ENCODE measurements around the gene MED27.

DNA sequence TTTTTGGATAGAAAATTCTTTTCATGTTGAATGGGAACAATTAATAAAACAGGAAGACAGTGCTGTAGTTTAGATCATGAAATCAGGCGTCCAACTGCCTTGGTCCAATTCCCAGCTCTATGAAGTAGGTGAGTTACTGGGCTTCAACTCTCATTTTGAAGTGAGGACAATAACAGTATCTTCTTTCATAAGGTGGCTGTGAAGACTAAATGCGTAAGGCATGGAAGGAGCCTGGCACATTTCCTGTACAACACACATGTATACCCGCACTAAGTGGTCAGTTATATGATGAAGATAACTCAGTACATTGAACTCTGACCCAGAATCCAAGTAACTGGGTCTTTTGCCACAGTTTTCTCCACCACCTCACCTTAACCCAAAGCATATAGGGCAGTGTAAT lies 120.6 kb downstream of the MED27 start:
- TF ChIP-seq, protein P1, sequence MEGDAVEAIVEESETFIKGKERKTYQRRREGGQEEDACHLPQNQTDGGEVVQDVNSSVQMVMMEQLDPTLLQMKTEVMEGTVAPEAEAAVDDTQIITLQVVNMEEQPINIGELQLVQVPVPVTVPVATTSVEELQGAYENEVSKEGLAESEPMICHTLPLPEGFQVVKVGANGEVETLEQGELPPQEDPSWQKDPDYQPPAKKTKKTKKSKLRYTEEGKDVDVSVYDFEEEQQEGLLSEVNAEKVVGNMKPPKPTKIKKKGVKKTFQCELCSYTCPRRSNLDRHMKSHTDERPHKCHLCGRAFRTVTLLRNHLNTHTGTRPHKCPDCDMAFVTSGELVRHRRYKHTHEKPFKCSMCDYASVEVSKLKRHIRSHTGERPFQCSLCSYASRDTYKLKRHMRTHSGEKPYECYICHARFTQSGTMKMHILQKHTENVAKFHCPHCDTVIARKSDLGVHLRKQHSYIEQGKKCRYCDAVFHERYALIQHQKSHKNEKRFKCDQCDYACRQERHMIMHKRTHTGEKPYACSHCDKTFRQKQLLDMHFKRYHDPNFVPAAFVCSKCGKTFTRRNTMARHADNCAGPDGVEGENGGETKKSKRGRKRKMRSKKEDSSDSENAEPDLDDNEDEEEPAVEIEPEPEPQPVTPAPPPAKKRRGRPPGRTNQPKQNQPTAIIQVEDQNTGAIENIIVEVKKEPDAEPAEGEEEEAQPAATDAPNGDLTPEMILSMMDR (IDR thresholded peaks at IDR 0.05 in 2 of 3, conservative IDR thresholded peaks at IDR 0.05 in 1 of 3; ENCODE audit: insufficient read depth in 2 of 3, low read depth in 1 of 3, low read length in 3 of 3) = no peak
- TF ChIP-seq POLR2AphosphoS5 (IDR thresholded peaks at IDR 0.05; ENCODE audit: control insufficient read depth, insufficient read depth, low read depth, low read length) = no peak
- TF ChIP-seq, protein P2, sequence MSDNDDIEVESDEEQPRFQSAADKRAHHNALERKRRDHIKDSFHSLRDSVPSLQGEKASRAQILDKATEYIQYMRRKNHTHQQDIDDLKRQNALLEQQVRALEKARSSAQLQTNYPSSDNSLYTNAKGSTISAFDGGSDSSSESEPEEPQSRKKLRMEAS (CRISPR knock-in tag; IDR thresholded peaks at IDR 0.05) = no peak
- TF ChIP-seq, protein P3, sequence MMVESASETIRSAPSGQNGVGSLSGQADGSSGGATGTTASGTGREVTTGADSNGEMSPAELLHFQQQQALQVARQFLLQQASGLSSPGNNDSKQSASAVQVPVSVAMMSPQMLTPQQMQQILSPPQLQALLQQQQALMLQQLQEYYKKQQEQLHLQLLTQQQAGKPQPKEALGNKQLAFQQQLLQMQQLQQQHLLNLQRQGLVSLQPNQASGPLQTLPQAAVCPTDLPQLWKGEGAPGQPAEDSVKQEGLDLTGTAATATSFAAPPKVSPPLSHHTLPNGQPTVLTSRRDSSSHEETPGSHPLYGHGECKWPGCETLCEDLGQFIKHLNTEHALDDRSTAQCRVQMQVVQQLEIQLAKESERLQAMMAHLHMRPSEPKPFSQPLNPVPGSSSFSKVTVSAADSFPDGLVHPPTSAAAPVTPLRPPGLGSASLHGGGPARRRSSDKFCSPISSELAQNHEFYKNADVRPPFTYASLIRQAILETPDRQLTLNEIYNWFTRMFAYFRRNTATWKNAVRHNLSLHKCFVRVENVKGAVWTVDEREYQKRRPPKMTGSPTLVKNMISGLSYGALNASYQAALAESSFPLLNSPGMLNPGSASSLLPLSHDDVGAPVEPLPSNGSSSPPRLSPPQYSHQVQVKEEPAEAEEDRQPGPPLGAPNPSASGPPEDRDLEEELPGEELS (CRISPR knock-in tag; IDR thresholded peaks at IDR 0.05; ENCODE audit: borderline replicate concordance) = no peak
- no peak for TF ChIP-seq HMBOX1 (IDR thresholded peaks at IDR 0.05)
- TF ChIP-seq NR2C1 (IDR thresholded peaks at IDR 0.05) = no peak
- no peak for TF ChIP-seq NR2C1 (tag; IDR thresholded peaks at IDR 0.05)
- TF ChIP-seq BRD4 (IDR thresholded peaks at IDR 0.05) = no peak

Measured in K562 (cell line).